HG03108 (cell line): Measurements from ENCODE around the gene SPDYE16.
"Not testable (repeated sequence)": the region's sequence is repeated elsewhere in the genome, so short reads cannot be mapped to it uniquely, and the experiment has no call there.

ENCODE experiments used
- ATAC-seq: cut with Tn5 transposase; IDR thresholded peaks from one replicate; pipeline ENCODE4 v1.9.1; 2021; ENCODE audit warnings: moderate library complexity; ENCODE audit not compliant: unreplicated experiment

The SPDYE16 gene

DNA sequence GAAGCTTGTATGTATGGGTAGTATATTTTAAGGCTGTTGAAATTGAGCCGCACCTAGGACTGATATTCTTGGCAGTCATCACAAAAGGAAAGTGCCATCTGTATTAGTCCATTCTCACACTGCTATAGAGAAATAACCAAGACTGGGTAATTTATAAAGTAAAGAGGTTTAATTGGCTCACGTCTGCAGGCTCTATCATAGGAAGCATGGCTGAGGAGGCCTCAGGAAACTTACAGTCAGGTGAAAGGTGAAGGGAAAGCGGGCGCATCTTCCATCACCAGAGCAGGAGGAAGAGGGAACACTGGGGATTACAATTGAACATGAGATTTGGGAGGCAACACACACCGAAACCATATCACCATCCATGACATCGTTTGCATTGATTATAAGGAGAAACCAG, 8.9 kb upstream of the SPDYE16 start:
- not testable (repeated sequence) for ATAC-seq

- not testable (repeated sequence) for ATAC-seq
These were observed 6.8 kb upstream of the SPDYE16 start for GRCh38 chr7:76549855-76550248.

GRCh38 chr7:76549025-76549854, 6.1 kb upstream of the SPDYE16 start:
- ATAC-seq, result peak; percentile 100

- ATAC-seq, result not testable (repeated sequence)
These were observed 11.5 kb downstream of the SPDYE16 start for GRCh38 chr7:76531643-76532042.

- ATAC-seq, result not testable (repeated sequence)
These were observed 16.9 kb downstream of the SPDYE16 start for GRCh38 chr7:76526183-76526582.

- not testable (repeated sequence) for ATAC-seq
These were observed 26.2 kb downstream of the SPDYE16 start for GRCh38 chr7:76516932-76517331.

- no peak for ATAC-seq
These were observed 27.1 kb downstream of the SPDYE16 start for GRCh38 chr7:76515999-76516443.

GRCh38 chr7:76514926-76515771, 27.9 kb downstream of the SPDYE16 start:
- no peak for ATAC-seq

- ATAC-seq, result no peak
These were observed 29.0 kb downstream of the SPDYE16 start for GRCh38 chr7:76513817-76514799.

- no peak for ATAC-seq
These were observed 29.9 kb downstream of the SPDYE16 start for GRCh38 chr7:76512941-76513816.

DNA sequence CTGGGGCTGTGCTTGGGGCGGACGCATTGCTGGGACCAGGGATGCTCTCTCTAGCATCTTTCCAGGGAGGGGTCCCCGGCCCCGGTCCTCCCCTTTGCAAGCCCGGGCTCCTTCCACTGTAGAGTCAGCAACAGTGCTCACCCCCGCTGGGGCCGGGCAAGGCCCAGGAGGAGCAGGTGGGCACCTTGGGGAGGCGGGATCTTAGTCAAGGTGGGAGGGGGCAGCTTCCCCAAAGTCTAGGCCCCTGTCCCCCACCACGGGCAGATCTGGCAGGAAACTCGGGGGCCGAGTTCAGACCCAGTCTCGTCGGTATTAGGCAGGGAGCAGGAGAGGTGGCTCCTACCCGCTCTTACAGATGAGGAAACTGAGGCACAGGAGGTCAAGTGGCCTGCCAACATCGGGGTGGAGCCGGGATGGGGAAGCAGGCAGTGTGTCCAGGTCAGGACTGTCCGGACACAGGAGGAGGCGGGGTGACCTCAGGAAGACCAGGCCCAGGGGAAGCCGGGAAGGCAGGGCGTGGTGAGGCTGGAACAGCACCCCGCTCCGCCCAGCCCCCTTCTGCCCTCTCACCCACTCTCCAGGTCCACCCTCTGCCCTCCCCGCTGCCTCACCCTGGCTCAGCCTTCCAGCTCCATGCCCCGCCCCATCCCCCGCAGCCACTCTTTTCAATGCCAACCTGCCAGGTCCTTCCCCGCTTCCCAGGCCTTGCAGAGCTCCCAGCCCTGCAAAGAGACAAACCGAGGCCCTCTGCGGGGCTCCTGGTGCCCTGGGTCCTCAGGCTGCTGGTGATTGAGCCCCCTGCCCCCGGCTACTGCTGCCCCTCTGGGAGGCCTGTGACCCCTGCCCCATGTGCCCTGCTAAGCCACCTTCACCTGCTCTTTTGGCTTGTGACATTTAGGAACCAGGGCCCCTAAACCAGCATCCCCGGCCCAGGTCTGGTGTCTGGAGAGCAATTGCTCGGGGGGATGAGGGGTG, 30.9 kb downstream of the SPDYE16 start:
- ATAC-seq, result not testable (repeated sequence)

DNA sequence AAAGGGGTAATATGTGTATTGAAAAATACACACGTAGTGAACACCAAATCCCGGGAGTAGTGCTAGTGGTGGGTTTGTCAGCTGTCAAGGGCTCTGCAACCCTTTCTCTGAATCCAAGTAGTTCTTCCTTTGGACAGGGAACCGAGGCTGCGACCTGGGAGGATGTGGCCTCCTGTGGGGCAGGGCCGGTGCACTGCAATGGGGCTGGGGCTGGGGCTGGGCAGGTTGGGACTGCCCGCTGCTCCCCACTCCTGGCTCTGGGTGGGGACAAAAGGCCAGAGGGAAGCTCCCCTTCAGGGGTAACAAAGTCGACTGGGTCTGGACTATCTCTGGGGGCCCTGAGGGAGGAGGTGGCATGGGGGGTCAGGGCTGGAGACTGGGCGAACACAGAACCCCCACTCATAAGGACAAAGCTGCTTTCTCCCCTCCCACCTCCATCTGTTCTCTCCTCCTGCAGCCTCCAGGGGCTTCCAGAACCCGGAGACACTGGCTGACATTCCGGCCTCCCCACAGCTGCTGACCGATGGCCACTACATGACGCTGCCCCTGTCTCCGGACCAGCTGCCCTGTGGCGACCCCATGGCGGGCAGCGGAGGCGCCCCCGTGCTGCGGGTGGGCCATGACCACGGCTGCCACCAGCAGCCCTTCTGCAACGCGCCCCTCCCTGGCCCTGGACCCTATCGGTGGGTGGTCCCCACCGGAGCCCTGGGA, 31.7 kb downstream of the SPDYE16 start:
- not testable (repeated sequence) for ATAC-seq

DNA sequence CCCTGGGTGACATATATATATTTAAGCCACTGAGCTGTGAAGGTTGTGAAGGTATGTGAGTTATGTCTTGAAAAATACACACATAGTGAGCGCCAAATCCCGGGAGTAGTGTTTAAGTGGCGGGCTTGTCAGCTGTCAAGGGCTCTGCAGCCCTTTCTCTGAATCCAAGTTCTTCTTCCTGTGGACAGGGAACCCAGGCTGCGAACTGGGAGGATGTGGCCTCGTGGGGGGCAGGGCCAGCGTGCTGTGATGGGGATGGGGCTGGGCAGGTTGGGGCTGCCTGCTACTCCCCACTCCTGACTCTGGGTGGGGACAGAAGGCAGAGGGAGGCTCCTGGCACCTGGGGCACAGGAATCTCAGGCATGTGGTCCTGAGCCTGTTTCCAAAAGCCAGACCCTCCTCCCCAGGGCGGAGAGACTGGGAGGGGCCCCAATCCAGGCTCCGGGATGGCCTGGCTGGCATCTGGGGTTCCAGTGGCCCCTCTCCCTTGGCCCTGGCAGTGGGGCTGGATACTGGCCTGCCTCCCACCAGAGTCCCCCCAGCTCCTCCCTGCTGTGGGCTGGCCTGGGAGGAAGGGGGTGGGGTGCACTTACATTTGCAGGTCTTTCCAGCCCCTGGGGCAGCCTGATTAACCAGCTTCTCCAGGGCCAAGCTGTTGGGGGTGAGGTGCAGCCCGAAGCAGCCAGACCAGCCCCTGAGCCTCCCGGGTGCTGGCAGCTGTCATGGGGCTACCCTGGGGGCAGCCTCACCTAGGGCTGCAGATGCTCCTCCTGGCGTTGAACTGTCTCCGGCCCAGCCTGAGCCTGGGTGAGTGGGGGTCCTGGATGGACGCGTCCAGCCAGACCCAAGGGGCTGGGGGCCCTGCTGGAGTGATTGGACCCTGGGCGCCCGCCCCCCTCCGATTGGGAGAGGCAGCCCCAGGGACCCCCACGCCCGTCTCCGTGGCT, 32.9 kb downstream of the SPDYE16 start, which contains the start of gene UPK3B:
UPK3B (plus strand) TSS at position 622 of the 947 bp plus-strand sequence; CDS start at position 723, 101 bp downstream.
- ATAC-seq, result no peak

GRCh38 chr7:76507723-76508406, 35.2 kb downstream of the SPDYE16 start:
- ATAC-seq, result no peak

- not testable (repeated sequence) for ATAC-seq
These were observed 36.5 kb downstream of the SPDYE16 start for GRCh38 chr7:76506643-76507042.

DNA sequence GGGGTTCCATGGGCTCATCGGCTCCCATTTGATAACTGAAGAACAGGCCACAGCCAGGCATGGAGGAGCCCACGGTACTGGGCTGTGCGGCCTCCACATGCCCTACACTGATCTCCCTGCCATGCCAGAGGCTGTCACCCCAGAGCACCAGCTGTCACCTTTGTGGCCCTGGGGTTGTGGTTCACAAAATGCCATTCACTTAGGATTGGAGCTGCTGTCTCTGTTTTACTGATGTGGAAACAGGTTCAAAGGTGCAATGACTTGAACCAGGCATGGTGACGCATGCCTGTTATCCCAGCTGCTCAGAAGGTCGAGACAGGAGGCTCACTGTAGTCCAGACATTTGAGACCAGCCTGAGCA, 37.0 kb downstream of the SPDYE16 start:
- ATAC-seq, result no peak
